Mucosa of rectum (tissue), 2 donors: ENCODE results near the gene SMIM36.
"Not testable (repeated sequence)": the region's sequence is repeated elsewhere in the genome, so short reads cannot be mapped to it uniquely, and the experiment has no call there.

Experiments used
- H3K27ac ChIP-seq, 2 donors: one replicate each; pipeline ENCODE4 v1.7.0; 2013; ENCODE audit warnings: inconsistent platforms in 2 of 2, low read depth in 2 of 2, low read length in 2 of 2
- H3K27me3 ChIP-seq, 2 donors: one replicate each; pipeline ENCODE4 v1.7.0; 2013; ENCODE audit warnings: low read length in 2 of 2; ENCODE audit not compliant: control insufficient read depth in 2 of 2, insufficient read depth in 2 of 2
- H3K36me3 ChIP-seq, 2 donors: one replicate each; pipeline ENCODE4 v1.7.0; 2013; ENCODE audit warnings: low read length in 2 of 2; ENCODE audit not compliant: control insufficient read depth in 2 of 2, insufficient read depth in 2 of 2
- H3K4me1 ChIP-seq, 2 donors: one replicate each; pipeline ENCODE4 v1.7.0; 2013; ENCODE audit warnings: low read length in 2 of 2, mild to moderate bottlenecking in 1 of 2; ENCODE audit not compliant: control insufficient read depth in 2 of 2, insufficient read depth in 2 of 2
- H3K4me3 ChIP-seq, 2 donors: one replicate each; pipeline ENCODE4 v1.7.0; 2013; ENCODE audit warnings: low read length in 2 of 2
- H3K9ac ChIP-seq, 2 donors: one replicate each; pipeline ENCODE4 v1.7.0; 2013; ENCODE audit warnings: low read length in 2 of 2, low read depth in 1 of 2, mild to moderate bottlenecking in 1 of 2
- H3K9me3 ChIP-seq, 2 donors: one replicate each; pipeline ENCODE4 v1.7.0; 2013; ENCODE audit warnings: low read length in 2 of 2; ENCODE audit not compliant: control insufficient read depth in 2 of 2
- donor health status: healthy.
- donor health status: Normal muscosa, but diverticular disease.

SMIM36 gene

DNA sequence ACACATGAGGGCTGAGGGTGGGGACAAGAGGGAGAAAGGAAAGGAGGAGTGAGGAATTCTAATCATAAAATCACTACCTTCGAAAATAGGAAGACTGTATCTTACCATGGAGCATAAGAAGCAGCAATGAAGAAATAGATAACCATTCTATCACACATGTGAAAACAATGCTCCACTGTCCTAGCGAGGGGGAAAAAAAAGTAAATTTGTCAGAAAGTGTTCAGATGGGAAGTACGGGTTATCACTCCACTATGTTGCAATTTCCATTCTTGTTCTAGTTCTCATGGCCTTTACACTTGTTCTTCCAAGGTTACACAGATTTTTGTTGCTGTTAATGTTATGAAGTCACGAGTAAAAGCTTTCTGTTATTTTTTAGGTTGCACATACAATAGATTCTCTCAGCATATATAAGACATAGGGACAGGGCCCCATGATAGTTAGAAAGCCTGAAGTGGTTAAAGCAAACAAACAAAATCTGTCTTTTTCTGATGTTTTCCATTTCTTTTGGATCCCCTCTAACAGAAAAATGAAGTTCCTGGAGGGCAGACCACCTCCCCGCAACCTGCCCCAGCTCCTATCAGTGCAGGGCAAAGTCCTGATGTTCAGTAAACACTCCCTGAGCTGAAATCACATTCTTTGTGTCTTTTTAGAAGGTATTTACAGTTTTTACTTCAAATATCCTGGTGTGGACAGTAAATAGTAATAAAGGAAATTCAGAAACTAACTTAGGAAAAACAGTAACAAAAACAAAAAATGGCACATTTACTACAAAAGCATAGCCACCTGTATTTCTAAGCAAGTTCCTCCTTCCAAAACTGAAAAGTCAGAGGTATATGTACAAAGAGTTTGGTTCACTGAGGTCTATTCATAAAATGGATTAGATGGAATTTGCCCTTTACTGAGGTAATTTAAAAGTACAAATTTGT lies 103.3 kb downstream of the SMIM36 start:
- Histone ChIP-seq H3K27me3 (no peaks in the 10 kb centered on the region), H3K27ac (no peak overlapping the region), H3K4me3 (no peak overlapping the region), H3K9me3 (no peaks in the 10 kb centered on the region), H3K9ac (no peak overlapping the region), H3K36me3 (peaks cover 26 to 45% of the 10 kb centered on the region in 2 donors), H3K4me1 (no peaks in the 10 kb centered on the region)

DNA sequence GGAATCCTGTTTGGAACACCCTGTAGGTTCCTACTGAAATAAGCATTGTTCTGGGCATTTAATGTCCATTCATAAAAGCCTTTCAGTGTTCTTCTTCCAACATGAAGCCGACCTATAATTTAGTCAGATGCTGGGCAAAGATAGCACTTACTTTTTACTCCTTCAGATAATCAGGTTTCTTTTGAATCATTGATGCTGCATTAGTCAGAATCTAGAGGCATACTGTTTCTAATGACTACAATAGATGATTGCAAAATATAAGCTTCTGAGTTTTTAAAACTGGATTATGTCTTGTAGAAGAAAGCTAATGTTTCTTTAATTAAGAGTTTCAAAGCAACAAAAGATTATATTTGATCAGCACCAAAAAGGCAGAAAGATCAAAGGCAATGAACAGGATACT lies 105.7 kb downstream of the SMIM36 start:
- H3K27ac ChIP-seq: no peak overlapping the region
- peaks cover 19 to 39% of the 10 kb centered on the region in 2 donors for H3K36me3 ChIP-seq
- no peaks in the 10 kb centered on the region for H3K9me3 ChIP-seq
- no peak overlapping the region for H3K9ac ChIP-seq
- H3K4me3 ChIP-seq: no peak overlapping the region
- H3K27me3 ChIP-seq: no peaks in the 10 kb centered on the region
- H3K4me1 ChIP-seq: no peaks in the 10 kb centered on the region

GRCh38 chr17:55404197-55404596 lies 107.1 kb downstream of the SMIM36 start:
- H3K4me3 ChIP-seq, H3K4me1 ChIP-seq, H3K9me3 ChIP-seq, H3K27ac ChIP-seq, H3K9ac ChIP-seq, H3K27me3 ChIP-seq: not testable (repeated sequence)
- peaks cover 7 to 33% of the 10 kb centered on the region in 2 donors for H3K36me3 ChIP-seq

DNA sequence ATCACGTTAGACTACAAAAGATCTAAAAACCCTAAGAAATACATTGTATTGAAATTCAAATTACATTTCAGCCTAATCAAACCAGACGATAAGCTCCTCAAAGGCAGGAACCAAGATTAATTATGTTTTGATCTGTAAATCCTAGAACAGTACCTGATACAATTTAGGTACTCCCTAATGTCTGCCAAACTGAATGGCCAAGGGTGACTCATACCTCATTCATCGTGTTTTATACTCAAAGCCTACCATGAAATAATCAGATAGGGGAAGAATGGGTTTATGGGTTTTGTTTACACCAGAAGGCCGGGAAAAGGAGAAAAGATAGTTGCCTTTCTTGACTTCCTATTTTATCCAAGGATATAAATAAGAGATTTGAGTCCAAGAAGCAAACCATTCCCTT lies 108.9 kb downstream of the SMIM36 start:
- no peaks in the 10 kb centered on the region for H3K4me1 ChIP-seq
- no peak overlapping the region for H3K27ac ChIP-seq

More for the DNA sequence above, 108.9 kb downstream of the SMIM36 start:
- Histone ChIP-seq H3K9me3 (no peaks in the 10 kb centered on the region), H3K27me3 (no peaks in the 10 kb centered on the region), H3K36me3 (peaks cover 7 to 23% of the 10 kb centered on the region in 2 donors), H3K9ac (no peak overlapping the region), H3K4me3 (peak overlapping the region in 1 of 2 donors; percentile 21)
